Stomach (tissue), 9 donors: Measurements from ENCODE around the gene DIAPH3. TPM values are rescaled to one million over a fixed set of nuclear protein-coding genes. Genes with fewer than 3 reads are reported as not detected.

Experiments used
- DNase-seq, 2 donors: peaks; one replicate each; pipeline versions ENCODE4 v3.0.0 to v3.0.0-alpha.2; 2013 to 2019
- H3K27ac ChIP-seq, 5 donors: fragments of 200-600 bp in 4 of 5; sonication (generic) in 4 of 5; one replicate each; pipeline ENCODE4 v1.5.1; 2013 to 2019; ENCODE audit warnings: mild to moderate bottlenecking in 1 of 5, moderate library complexity in 1 of 5
- H3K27me3 ChIP-seq, 3 donors: fragments of 200-600 bp; sonication (generic); one replicate each; pipeline ENCODE4 v1.5.1; 2017 to 2019; ENCODE audit warnings: mixed run types in 1 of 3
- H3K36me3 ChIP-seq, 4 donors: fragments of 200-600 bp; sonication (generic); 1 replicate in 3 of 4; 2 replicates in 1 of 4; pipeline ENCODE4 v1.5.1; 2016 to 2019
- H3K4me1 ChIP-seq, 4 donors: fragments of 200-600 bp; sonication (generic); one replicate each; pipeline ENCODE4 v1.5.1; 2016 to 2019
- H3K4me3 ChIP-seq, 4 donors: fragments of 200-600 bp; sonication (generic) in 3 of 4; one replicate each; pipeline ENCODE4 v1.5.1; 2016 to 2019; ENCODE audit warnings: mild to moderate bottlenecking in 1 of 4
- H3K9me3 ChIP-seq, 4 donors: fragments of 200-600 bp; sonication (generic); one replicate each; pipeline ENCODE4 v1.5.1; 2016 to 2019
- EP300 ChIP-seq: sonication (generic); formaldehyde crosslinking; IDR thresholded peaks from one replicate; pipeline ENCODE4 v1.6.1; 2017; ENCODE audit warnings: antibody characterized with exemption
- POLR2A ChIP-seq, 4 donors: fragments of 450-650 bp; IDR thresholded peaks; one replicate each; pipeline ENCODE4 v1.6.1; 2016; ENCODE audit warnings: antibody characterized with exemption in 4 of 4, control low read depth in 2 of 4, mild to moderate bottlenecking in 1 of 4, moderate library complexity in 1 of 4
- POLR2AphosphoS5 ChIP-seq, 3 donors: sonication (generic); formaldehyde crosslinking; IDR thresholded peaks; one replicate each; pipeline ENCODE4 v1.6.1; 2016; ENCODE audit warnings: antibody characterized with exemption in 3 of 3
- WGBS, 5 donors: extraction: QIAGEN DNeasy Blood & Tissue Kit in 3 of 5; methylation state at CpG; one replicate each; pipeline versions ENCODE4 v1.1.5 to v1.1.7; 2013 to 2018; 5-methylcytosine and 5-hydroxymethylcytosine counted together
- intact Hi-C: fragments of 100-400 bp; cut with DNase I; formaldehyde crosslinking; loops from one replicate; pipeline ENCODE4 v1.15.1; 2023; ENCODE audit warnings: low total_unique reads
- polyA plus RNA-seq, 3 donors: library from polyadenylated mRNA; stranded (reverse); fragments of 200-250 nt; gene quantifications; one replicate each; pipeline ENCODE4 v1.2.3, GENCODE V29; 2013
- total RNA-seq, 5 donors: library from RNA; depleted of rRNA; stranded (reverse); fragments of >200 nt; gene quantifications; one replicate each; pipeline versions ENCODE4 v1.1.0 to v1.2.3, GENCODE V29; 2014 to 2016
- TF ChIP-seq, protein P1 (sequence below), 7 experiments: fragments of 450-650 bp in 4 of 7; fragments of 200-600 bp in 3 of 7; sonication (generic) in 3 of 7; IDR thresholded peaks; one replicate each; pipeline ENCODE4 v1.5.1; 2016 to 2019; ENCODE audit warnings: antibody characterized with exemption in 7 of 7, control low read depth in 2 of 7, mild to moderate bottlenecking in 1 of 7
- donor health status: healthy with polysubstance abuse.
- donor health status: Bipolar disorder and iron deficiency.
- donor health status: healthy.

Gene DIAPH3
- total and polyA plus RNA-seq, 8 donors, result 2.5 to 12.1 (median 4.6) TPM

DNA sequence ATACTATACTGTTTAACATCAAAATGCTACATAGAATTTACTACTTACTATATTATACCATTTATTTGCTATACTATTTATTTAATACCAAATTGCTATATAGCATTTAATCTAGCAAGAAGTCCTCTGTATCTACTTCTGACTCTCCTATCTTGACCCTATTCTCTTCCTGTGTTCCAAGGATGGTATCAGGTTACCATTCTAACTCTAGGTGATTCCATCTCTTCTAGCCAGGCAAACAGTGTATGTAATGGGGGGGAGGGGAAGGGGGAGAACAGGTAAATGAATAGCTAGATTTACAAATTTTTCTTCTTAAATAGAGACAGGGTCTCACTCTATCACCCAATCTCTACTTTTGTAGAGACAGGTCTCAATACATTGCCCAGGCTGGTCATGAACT, 200.3 kb downstream of the DIAPH3 start:
- no peak overlapping the region for H3K27ac ChIP-seq
- intact Hi-C loops, result no loop called here
- DNase-seq, result no peak
- TF ChIP-seq, protein P1, sequence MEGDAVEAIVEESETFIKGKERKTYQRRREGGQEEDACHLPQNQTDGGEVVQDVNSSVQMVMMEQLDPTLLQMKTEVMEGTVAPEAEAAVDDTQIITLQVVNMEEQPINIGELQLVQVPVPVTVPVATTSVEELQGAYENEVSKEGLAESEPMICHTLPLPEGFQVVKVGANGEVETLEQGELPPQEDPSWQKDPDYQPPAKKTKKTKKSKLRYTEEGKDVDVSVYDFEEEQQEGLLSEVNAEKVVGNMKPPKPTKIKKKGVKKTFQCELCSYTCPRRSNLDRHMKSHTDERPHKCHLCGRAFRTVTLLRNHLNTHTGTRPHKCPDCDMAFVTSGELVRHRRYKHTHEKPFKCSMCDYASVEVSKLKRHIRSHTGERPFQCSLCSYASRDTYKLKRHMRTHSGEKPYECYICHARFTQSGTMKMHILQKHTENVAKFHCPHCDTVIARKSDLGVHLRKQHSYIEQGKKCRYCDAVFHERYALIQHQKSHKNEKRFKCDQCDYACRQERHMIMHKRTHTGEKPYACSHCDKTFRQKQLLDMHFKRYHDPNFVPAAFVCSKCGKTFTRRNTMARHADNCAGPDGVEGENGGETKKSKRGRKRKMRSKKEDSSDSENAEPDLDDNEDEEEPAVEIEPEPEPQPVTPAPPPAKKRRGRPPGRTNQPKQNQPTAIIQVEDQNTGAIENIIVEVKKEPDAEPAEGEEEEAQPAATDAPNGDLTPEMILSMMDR (IDR thresholded peaks at IDR 0.05), result no peak
- no peak for TF ChIP-seq POLR2A (IDR thresholded peaks at IDR 0.05)
- no peak for TF ChIP-seq EP300
- TF ChIP-seq POLR2AphosphoS5 (IDR thresholded peaks at IDR 0.05), result no peak
- H3K36me3 ChIP-seq, result no peaks in the 10 kb centered on the region
- no peaks in the 10 kb centered on the region for H3K27me3 ChIP-seq
- no peaks in the 10 kb centered on the region for H3K4me1 ChIP-seq
- no peaks in the 10 kb centered on the region for H3K9me3 ChIP-seq
- H3K4me3 ChIP-seq, result no peak overlapping the region

DNA sequence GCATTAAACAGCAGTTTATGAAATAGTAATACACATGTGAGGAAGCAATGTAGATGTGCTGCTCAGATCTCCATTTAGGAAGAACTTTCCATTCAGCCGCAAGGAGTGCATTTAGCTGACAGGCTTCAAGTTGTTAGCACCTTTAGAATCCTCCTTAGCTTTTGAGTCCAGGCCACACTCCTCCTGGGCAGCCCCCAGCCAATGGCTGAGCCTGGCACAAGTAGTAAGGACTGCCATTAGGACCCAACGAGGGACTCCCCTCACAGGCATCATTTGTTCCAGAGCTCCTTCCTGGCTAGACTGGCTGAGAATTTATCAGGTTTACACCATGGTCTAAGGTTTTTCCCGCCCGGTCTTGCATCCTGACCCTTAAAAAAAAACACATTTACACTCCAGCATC, 201.4 kb downstream of the DIAPH3 start:
- H3K4me1 ChIP-seq, result no peaks in the 10 kb centered on the region
- no peak for DNase-seq
- no peaks in the 10 kb centered on the region for H3K9me3 ChIP-seq
- WGBS, 5 donors, result 93 to 97% (median 95%) methylated on average over 4 of the region's 4 CpGs
- no peak overlapping the region for H3K27ac ChIP-seq
- H3K4me3 ChIP-seq, result no peak overlapping the region
- intact Hi-C loops, result no loop called here
- no peaks in the 10 kb centered on the region for H3K36me3 ChIP-seq
- TF ChIP-seq POLR2AphosphoS5 (IDR thresholded peaks at IDR 0.05) (no peak), POLR2A (IDR thresholded peaks at IDR 0.05) (no peak), EP300 (no peak)
- TF ChIP-seq, protein P1 (IDR thresholded peaks at IDR 0.05), result no peak
- H3K27me3 ChIP-seq, result no peaks in the 10 kb centered on the region

DNA sequence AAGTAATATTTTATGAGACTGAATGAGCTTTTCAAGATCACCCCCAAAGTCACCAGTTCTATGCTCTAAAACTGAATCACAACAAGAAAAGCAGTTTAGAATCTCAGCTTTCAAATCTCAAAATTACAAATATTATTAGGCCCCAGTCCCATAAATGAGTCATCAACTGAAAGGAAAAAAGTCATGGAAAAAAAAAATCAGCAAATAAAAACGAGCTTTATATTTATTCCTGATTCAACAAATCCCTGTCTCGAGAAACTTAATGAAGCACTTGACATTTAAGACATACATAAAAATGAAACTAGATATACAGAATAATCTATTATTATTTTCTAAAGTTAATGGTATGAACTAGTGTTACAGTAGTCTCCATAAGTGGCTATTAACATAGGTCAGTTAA, 203.0 kb downstream of the DIAPH3 start:
- WGBS, 5 donors, result 39 to 61% (median 50%) methylated on average over 2 of the region's 2 CpGs
- H3K9me3 ChIP-seq, result peaks cover 0 to 9% (median 6%) of the 10 kb centered on the region in 4 donors
- H3K4me3 ChIP-seq, result no peak overlapping the region
- no peaks in the 10 kb centered on the region for H3K4me1 ChIP-seq
- intact Hi-C loops, result no loop called here
- no peak for DNase-seq
- H3K27ac ChIP-seq, result no peak overlapping the region
- H3K36me3 ChIP-seq, result no peaks in the 10 kb centered on the region
- no peaks in the 10 kb centered on the region for H3K27me3 ChIP-seq
- TF ChIP-seq POLR2A (IDR thresholded peaks at IDR 0.05), result no peak
- TF ChIP-seq, protein P1 (IDR thresholded peaks at IDR 0.05), result no peak
- no peak for TF ChIP-seq EP300
- TF ChIP-seq POLR2AphosphoS5 (IDR thresholded peaks at IDR 0.05), result no peak

DNA sequence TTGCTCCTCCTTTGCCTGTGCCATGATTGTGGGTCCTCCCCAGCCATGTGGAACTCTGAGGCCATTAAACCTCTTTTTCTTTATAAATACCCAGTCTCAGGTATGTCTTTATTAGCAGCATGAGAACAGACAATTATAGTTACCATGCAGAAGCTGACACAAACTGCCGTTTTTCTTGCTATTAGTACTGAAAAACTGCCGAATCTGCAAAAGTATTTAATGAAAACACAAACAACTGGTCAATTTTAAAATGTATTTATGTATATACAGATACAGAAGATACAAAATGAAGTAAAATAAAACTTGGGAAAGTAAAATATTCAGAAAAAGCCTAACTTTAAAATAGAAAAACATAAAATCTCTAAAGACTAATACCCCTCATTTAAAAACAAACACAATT, 206.3 kb downstream of the DIAPH3 start:
- DNase-seq, result no peak
- no peaks in the 10 kb centered on the region for H3K4me1 ChIP-seq
- TF ChIP-seq POLR2A (IDR thresholded peaks at IDR 0.05) (no peak), EP300 (no peak), POLR2AphosphoS5 (IDR thresholded peaks at IDR 0.05) (no peak)
- TF ChIP-seq, protein P1 (IDR thresholded peaks at IDR 0.05), result no peak
- H3K36me3 ChIP-seq, result no peaks in the 10 kb centered on the region
- peaks cover 0 to 9% (median 6%) of the 10 kb centered on the region in 4 donors for H3K9me3 ChIP-seq
- no peak overlapping the region for H3K4me3 ChIP-seq
- intact Hi-C loops, result no loop called here
- 90 to 98% (median 95%) methylated on average over 2 of the region's 2 CpGs for WGBS, 5 donors
- no peak overlapping the region for H3K27ac ChIP-seq
- no peaks in the 10 kb centered on the region for H3K27me3 ChIP-seq
